HUES64 (cell line): ENCODE results near the gene RHD.
"Not testable (repeated sequence)": the region's sequence is repeated elsewhere in the genome, so short reads cannot be mapped to it uniquely, and the experiment has no call there.

ENCODE experiments used
- H3K27ac ChIP-seq: 2 replicates; pipeline ENCODE4 v1.7.0; 2013; ENCODE audit warnings: low read depth, low read length, inconsistent platforms
- H3K27me3 ChIP-seq: 2 replicates; pipeline ENCODE4 v1.6.1; 2013; ENCODE audit warnings: mild to moderate bottlenecking, low read length; ENCODE audit not compliant: insufficient read depth
- H3K36me3 ChIP-seq: 2 replicates; pipeline ENCODE4 v1.6.1; 2013; ENCODE audit warnings: mild to moderate bottlenecking, low read length; ENCODE audit not compliant: insufficient read depth
- H3K4me1 ChIP-seq: 2 replicates; pipeline ENCODE4 v1.6.1; 2013; ENCODE audit warnings: mild to moderate bottlenecking, low read length, moderate library complexity; ENCODE audit not compliant: insufficient read depth
- H3K4me3 ChIP-seq: 2 replicates; pipeline ENCODE4 v1.5.1; 2013; ENCODE audit warnings: mild to moderate bottlenecking, low read length, moderate library complexity
- H3K9ac ChIP-seq: 2 replicates; pipeline ENCODE4 v1.6.1; 2013; ENCODE audit warnings: mild to moderate bottlenecking, low read depth, low read length
- H3K9me3 ChIP-seq: 2 replicates; pipeline ENCODE4 v1.6.1; 2013; ENCODE audit warnings: low read depth, low read length; ENCODE audit not compliant: insufficient read depth
- WGBS: fragments of 150-250, 120-280 bp; methylation state at CpG from one replicate; pipeline ENCODE4 v1.1.7; 2013; ENCODE audit warnings: missing lambda C conversion rate; 5-methylcytosine and 5-hydroxymethylcytosine counted together

Gene RHD

DNA sequence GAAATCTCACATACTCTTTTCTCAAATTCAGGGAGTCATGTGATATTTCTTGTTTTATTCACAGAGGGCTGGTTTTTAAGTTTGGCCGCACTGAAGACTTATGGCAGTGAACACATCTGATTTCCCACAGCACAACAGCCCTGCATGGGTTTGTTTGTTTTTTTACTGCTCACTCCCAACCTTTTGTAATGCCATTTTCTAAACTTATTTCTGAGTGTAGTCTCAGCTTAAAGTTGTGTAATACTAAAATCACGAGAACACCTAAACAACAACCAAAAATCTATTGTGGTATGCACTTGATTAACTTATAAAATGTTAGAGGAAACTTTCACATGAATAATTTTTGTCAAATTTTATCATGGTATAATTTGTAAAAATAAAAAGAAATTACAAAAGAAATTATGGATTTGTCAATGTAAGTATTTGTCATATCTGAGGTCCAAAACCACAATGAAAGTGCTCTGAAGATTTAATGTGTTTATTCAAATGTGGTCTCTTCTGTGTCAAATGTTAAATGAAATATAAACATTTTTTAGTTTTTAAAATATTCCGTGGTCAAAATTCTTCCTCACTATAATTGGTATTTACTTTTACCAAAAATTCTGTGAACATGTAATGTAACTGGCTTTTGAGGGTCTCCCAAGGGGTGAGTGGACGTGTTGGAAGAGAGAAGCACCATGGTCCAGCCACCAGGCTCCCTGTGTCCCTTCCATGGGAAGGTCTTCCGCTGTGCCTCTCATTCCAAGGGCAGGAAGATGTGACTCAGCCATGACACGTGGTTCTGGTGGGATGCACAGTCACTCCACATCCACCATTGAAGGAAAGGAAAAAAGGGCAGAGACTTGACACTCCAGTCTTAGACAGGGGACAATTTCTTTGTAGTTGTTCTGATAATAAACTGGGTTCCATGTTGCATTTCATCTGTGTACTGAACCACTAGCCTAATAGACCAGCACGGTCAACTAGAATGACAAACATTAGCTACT is 88.6 kb downstream of the RHD start:
- WGBS: 84% methylated on average over 5 of the region's 7 CpGs
- Histone ChIP-seq H3K27ac (no peak overlapping the region), H3K27me3 (no peaks in the 10 kb centered on the region), H3K9me3 (no peaks in the 10 kb centered on the region), H3K36me3 (peaks cover 54% of the 10 kb centered on the region), H3K4me3 (no peak overlapping the region), H3K9ac (no peak overlapping the region), H3K4me1 (no peaks in the 10 kb centered on the region)

DNA sequence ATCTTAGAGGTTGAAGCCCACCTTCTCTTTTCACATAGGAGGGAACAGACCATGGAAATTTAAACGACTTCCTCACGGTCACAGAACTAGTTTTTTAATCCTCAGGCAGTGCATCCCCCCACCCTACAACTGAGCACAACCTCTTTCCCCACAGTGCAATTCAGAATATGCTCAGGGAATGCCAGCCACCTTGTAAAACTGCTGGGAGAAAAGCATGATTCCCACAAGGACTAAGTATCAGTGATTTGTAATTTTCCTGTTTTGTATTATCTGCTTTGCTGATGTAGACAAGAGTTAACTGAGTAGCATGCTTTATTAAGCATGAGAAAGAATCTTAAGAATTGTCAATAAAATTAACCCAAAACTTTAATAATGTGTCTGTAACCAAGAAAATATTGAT is 89.6 kb downstream of the RHD start:
- Histone ChIP-seq H3K9me3 (no peaks in the 10 kb centered on the region), H3K4me1 (no peaks in the 10 kb centered on the region), H3K27me3 (no peaks in the 10 kb centered on the region), H3K36me3 (peaks cover 44% of the 10 kb centered on the region), H3K4me3 (no peak overlapping the region), H3K27ac (no peak overlapping the region), H3K9ac (no peak overlapping the region)
- WGBS: 81% methylated on average over 2 of the region's 2 CpGs

DNA sequence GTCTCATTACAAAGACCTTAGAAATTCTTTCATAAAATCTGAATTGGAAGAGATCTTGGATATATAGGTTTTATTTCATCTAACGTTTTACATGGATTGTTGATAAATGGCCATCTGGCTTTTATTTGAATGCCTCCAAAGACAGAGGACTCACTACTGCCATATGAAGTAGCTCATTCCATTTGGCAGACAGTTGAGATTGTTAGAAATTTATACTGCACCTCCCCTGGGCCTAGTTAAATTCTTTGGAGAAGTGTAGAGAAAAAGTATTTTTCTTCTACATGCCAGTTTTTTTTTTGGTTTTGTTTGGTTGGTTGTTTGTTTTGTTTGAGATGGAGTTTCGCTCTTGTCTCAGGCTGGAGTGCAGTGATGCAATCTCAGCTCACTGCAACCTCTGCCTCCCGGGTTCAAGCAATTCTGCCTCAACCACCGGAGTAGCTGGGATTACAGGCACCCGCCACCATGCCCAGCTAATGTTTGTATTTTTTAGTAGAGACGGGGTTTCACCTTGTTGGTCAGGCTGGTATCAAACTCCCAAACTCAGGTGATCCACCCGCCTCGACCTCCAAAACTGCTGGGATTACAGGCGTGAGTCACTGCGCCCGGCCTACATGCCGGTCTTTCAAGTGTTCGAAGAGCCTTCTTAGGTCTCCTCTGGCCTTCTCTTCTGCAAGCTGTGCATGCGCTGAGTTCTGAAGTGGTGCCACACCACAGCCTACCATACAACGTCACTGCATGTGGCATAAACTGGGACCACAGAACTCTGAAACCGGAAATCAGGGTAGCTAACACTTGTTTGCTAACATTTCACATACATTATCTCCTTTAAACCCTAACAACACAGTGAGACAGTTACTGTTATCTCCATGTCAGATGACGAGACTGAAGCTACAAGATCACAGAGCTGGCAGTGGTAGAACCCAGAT is 90.6 kb downstream of the RHD start:
- not testable (repeated sequence) for H3K27me3 ChIP-seq, H3K4me1 ChIP-seq, H3K9ac ChIP-seq, H3K9me3 ChIP-seq, H3K4me3 ChIP-seq, H3K27ac ChIP-seq
- peaks cover 39% of the 10 kb centered on the region for H3K36me3 ChIP-seq
- WGBS: no CpG with 5 or more reads among the region's 17 CpGs

DNA sequence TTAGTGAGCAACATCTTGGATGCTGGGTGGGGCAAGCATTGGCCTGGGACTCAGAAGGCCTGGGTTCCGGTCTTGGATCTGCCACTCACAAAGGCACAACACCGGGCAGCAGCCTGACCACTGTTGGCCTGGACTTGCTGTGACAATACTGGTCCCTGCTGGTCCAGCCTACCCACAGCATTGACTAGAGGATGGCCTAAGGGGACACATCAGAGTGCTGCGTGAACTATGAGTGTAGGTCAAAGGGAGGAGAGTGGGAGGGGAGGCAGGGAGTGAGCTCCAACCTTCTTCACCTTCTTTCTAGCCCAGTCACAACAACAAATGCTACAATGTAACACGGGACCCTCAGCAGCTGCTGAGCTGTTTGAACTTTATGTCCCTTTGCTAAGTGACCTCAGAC is 96.9 kb downstream of the RHD start:
- 82% methylated on average over 4 of the region's 4 CpGs for WGBS
- Histone ChIP-seq H3K4me1 (no peaks in the 10 kb centered on the region), H3K9me3 (no peaks in the 10 kb centered on the region), H3K4me3 (no peak overlapping the region), H3K36me3 (no peaks in the 10 kb centered on the region), H3K27ac (no peak overlapping the region), H3K9ac (no peak overlapping the region), H3K27me3 (no peaks in the 10 kb centered on the region)

DNA sequence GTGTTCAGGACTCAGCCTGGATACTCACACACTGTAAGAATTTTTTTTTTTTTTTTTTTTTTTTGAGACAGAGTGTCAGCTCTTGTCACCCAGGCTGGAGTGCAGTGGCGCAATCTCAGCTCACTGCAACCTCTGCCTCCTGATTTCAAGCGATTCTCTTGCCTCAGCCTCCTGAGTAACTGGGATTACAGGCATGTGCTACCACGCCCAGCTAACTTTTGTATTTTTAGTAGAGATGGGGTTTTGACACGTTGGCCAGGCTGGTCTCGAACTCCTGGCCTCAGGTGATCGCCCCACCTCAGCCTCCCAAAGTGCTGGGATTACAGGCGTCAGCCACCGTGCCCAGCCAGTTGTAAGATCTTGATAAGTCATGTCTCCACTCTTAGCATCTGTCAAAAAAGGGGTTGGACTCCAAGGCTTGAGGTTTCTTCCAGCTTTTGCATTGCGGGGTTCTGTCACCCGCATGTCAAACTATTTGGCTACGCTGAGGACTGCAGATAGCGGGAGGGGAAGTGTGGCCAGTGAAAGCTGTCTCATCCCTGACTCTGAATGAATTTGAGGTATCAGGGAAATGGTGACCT is 97.5 kb downstream of the RHD start:
- not testable (repeated sequence) for H3K27me3 ChIP-seq, H3K4me1 ChIP-seq, H3K4me3 ChIP-seq, H3K9ac ChIP-seq, H3K36me3 ChIP-seq, H3K27ac ChIP-seq, H3K9me3 ChIP-seq
- 93% methylated on average over 12 of the region's 12 CpGs for WGBS

DNA sequence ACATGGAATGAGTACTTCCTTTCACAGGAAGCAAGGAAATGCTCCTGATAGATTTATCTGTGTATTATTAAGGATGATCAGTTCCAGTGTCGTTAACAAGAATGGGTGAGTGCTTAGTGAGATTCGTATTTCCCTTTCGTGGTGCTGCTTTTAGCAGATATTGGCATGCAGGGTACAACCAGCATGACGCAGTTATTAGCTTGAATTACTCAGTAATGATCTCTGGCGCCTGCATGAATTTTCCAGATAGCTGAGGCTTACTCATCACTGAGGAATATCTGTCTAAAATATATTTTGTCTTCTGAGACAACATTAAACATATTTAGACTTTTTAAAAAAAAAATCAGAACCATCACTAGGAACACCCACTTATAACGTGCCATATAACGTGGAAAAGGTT is 99.4 kb downstream of the RHD start:
- not testable (repeated sequence) for H3K27ac ChIP-seq

DNA sequence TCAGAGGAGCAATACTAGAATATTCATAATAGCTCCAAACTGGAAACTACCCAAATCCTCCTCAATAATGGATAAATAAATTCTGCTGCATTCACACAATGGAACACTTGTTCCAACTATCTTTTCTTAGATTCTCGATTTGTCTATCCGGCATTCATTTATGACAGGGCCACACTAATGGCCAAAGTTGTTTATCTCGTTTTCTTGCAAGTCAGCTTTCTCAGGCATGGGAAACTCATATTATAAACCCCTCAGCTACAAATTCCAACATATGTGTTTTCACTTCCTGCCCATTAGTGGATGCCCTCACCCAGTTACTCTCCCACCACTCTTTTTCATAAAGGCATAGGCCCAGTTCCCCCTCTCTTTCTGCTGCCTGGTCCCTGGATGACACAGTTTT is 106.1 kb downstream of the RHD start:
- 90% methylated on average over 3 of the region's 3 CpGs for WGBS
- not testable (repeated sequence) for H3K4me3 ChIP-seq, H3K27ac ChIP-seq, H3K36me3 ChIP-seq, H3K9ac ChIP-seq, H3K27me3 ChIP-seq, H3K4me1 ChIP-seq, H3K9me3 ChIP-seq

More for the DNA sequence above, 99.4 kb downstream of the RHD start:
- 95% methylated on average over 7 of the region's 7 CpGs for WGBS
- H3K9me3 ChIP-seq, H3K36me3 ChIP-seq, H3K9ac ChIP-seq, H3K4me3 ChIP-seq, H3K27me3 ChIP-seq, H3K4me1 ChIP-seq: not testable (repeated sequence)
